ENCODE data around the gene RASGEF1B. TPM values are rescaled to one million over a fixed set of nuclear protein-coding genes. Genes with fewer than 3 reads are reported as not detected.

RASGEF1B gene
- polyA plus RNA-seq, 1 experiment: not detected

- no peaks in the 10 kb centered on the region for H3K27me3 ChIP-seq (ENCODE audit: control insufficient read depth, insufficient read depth, low read length)
- ChIA-PET CTCF (no interaction called here), POLR2A (no interaction called here)
- no peaks in the 10 kb centered on the region for H3K36me3 ChIP-seq (ENCODE audit: control insufficient read depth, insufficient read depth, low read length)
- no peak for TF ChIP-seq CTCF (IDR thresholded peaks at IDR 0.05; ENCODE audit: insufficient read depth, low read depth, low read length)
- H3K4me3 ChIP-seq (ENCODE audit: low read depth, low read length): no peak overlapping the region
- no peak for DNase-seq (ENCODE audit: low read depth)
These were observed 32.7 kb upstream of the RASGEF1B start for GRCh38 chr4:81504112-81505003.

GRCh38 chr4:81503586-81503985 is 31.9 kb upstream of the RASGEF1B start:
- Histone ChIP-seq H3K27me3 (ENCODE audit: control insufficient read depth, insufficient read depth, low read length) (no peaks in the 10 kb centered on the region), H3K36me3 (ENCODE audit: control insufficient read depth, insufficient read depth, low read length) (no peaks in the 10 kb centered on the region), H3K4me3 (ENCODE audit: low read depth, low read length) (no peak overlapping the region)
- ChIA-PET CTCF (no interaction called here), POLR2A (no interaction called here)
- DNase-seq (ENCODE audit: low read depth): no peak
- TF ChIP-seq CTCF (IDR thresholded peaks at IDR 0.05; ENCODE audit: insufficient read depth, low read depth, low read length): no peak

- ChIA-PET CTCF (no interaction called here), POLR2A (no interaction called here)
- TF ChIP-seq CTCF (IDR thresholded peaks at IDR 0.05; ENCODE audit: insufficient read depth, low read depth, low read length): no peak
- Histone ChIP-seq H3K4me3 (ENCODE audit: low read depth, low read length) (no peak overlapping the region), H3K27me3 (ENCODE audit: control insufficient read depth, insufficient read depth, low read length) (no peaks in the 10 kb centered on the region), H3K36me3 (ENCODE audit: control insufficient read depth, insufficient read depth, low read length) (no peaks in the 10 kb centered on the region)
- no peak for DNase-seq (ENCODE audit: low read depth)
These were observed 30.9 kb upstream of the RASGEF1B start for GRCh38 chr4:81502564-81502963.

GRCh38 chr4:81499840-81500239 is 28.1 kb upstream of the RASGEF1B start:
- no peak for TF ChIP-seq CTCF (IDR thresholded peaks at IDR 0.05; ENCODE audit: insufficient read depth, low read depth, low read length)
- H3K36me3 ChIP-seq (ENCODE audit: control insufficient read depth, insufficient read depth, low read length): no peaks in the 10 kb centered on the region
- H3K27me3 ChIP-seq (ENCODE audit: control insufficient read depth, insufficient read depth, low read length): no peaks in the 10 kb centered on the region
- ChIA-PET CTCF (no interaction called here), POLR2A (no interaction called here)
- no peak for DNase-seq (ENCODE audit: low read depth)
- H3K4me3 ChIP-seq (ENCODE audit: low read depth, low read length): no peak overlapping the region

- no peak for TF ChIP-seq CTCF (IDR thresholded peaks at IDR 0.05; ENCODE audit: insufficient read depth, low read depth, low read length)
- Histone ChIP-seq H3K27me3 (ENCODE audit: control insufficient read depth, insufficient read depth, low read length) (no peaks in the 10 kb centered on the region), H3K36me3 (ENCODE audit: control insufficient read depth, insufficient read depth, low read length) (no peaks in the 10 kb centered on the region), H3K4me3 (ENCODE audit: low read depth, low read length) (no peak overlapping the region)
- CTCF ChIA-PET: interaction anchor here (1.9 kb wide), 1 partner anchor 31 kb away, joined by 5 read pairs; no protein-coding TSS in a partner anchor
- POLR2A ChIA-PET: no interaction called here
- no peak for DNase-seq (ENCODE audit: low read depth)
These were observed 26.9 kb upstream of the RASGEF1B start for GRCh38 chr4:81498551-81499099.

Measured in BJ (cell line).